ENCODE measurements around the gene SLC37A2. TPM values are rescaled to one million over a fixed set of nuclear protein-coding genes. Genes with fewer than 3 reads are reported as not detected.

The SLC37A2 gene
- total RNA-seq, 1 donor from 2014 or later: 0.52 TPM

- H3K4me1 Mint-ChIP-seq (ENCODE audit: low read depth): peaks cover 22% of the 10 kb centered on the region
- no peaks in the 10 kb centered on the region for H3K9me3 Mint-ChIP-seq
- H3K4me3 Mint-ChIP-seq (ENCODE audit: low read depth): no peak overlapping the region
- H3K27ac Mint-ChIP-seq: no peak overlapping the region
- no peak for DNase-seq (ENCODE audit: low spot score)
- intact Hi-C loops (cut with micrococcal nuclease): no loop called here
- no peaks in the 10 kb centered on the region for H3K36me3 Mint-ChIP-seq (ENCODE audit: low read depth)
- no peaks in the 10 kb centered on the region for H3K27me3 Mint-ChIP-seq (ENCODE audit: low read depth)
Measured at GRCh38 chr11:125072961-125073590, 10.0 kb downstream of the SLC37A2 start.

- Mint-ChIP-seq H3K9me3 (no peaks in the 10 kb centered on the region), H3K27me3 (ENCODE audit: low read depth) (no peaks in the 10 kb centered on the region), H3K36me3 (ENCODE audit: low read depth) (no peaks in the 10 kb centered on the region), H3K4me1 (ENCODE audit: low read depth) (peaks cover 22% of the 10 kb centered on the region), H3K4me3 (ENCODE audit: low read depth) (no peak overlapping the region), H3K27ac (no peak overlapping the region)
- intact Hi-C loops (cut with micrococcal nuclease): no loop called here
- DNase-seq (ENCODE audit: low spot score): no peak
Measured at GRCh38 chr11:125073616-125074483, 10.7 kb downstream of the SLC37A2 start.

GRCh38 chr11:125074511-125075241 is 11.6 kb downstream of the SLC37A2 start:
- Mint-ChIP-seq H3K27ac (no peak overlapping the region), H3K4me1 (ENCODE audit: low read depth) (peaks cover 19% of the 10 kb centered on the region), H3K9me3 (no peaks in the 10 kb centered on the region), H3K36me3 (ENCODE audit: low read depth) (no peaks in the 10 kb centered on the region), H3K4me3 (ENCODE audit: low read depth) (no peak overlapping the region), H3K27me3 (ENCODE audit: low read depth) (no peaks in the 10 kb centered on the region)
- intact Hi-C loops (cut with micrococcal nuclease): no loop called here
- no peak for DNase-seq (ENCODE audit: low spot score)

GRCh38 chr11:125075242-125075625 is 12.1 kb downstream of the SLC37A2 start:
- no peak overlapping the region for H3K4me3 Mint-ChIP-seq (ENCODE audit: low read depth)
- no peaks in the 10 kb centered on the region for H3K36me3 Mint-ChIP-seq (ENCODE audit: low read depth)
- intact Hi-C loops (cut with micrococcal nuclease): no loop called here
- peaks cover 13% of the 10 kb centered on the region for H3K4me1 Mint-ChIP-seq (ENCODE audit: low read depth)
- H3K27me3 Mint-ChIP-seq (ENCODE audit: low read depth): no peaks in the 10 kb centered on the region
- no peak for DNase-seq (ENCODE audit: low spot score)
- H3K9me3 Mint-ChIP-seq: no peaks in the 10 kb centered on the region
- H3K27ac Mint-ChIP-seq: no peak overlapping the region

- DNase-seq (ENCODE audit: low spot score): no peak
- Mint-ChIP-seq H3K4me1 (ENCODE audit: low read depth) (peaks cover 6% of the 10 kb centered on the region), H3K27ac (no peak overlapping the region), H3K9me3 (no peaks in the 10 kb centered on the region), H3K4me3 (ENCODE audit: low read depth) (no peak overlapping the region), H3K27me3 (ENCODE audit: low read depth) (no peaks in the 10 kb centered on the region), H3K36me3 (ENCODE audit: low read depth) (no peaks in the 10 kb centered on the region)
- intact Hi-C loops (cut with micrococcal nuclease): no loop called here
Measured at GRCh38 chr11:125075900-125076317, 12.8 kb downstream of the SLC37A2 start.

GRCh38 chr11:125076378-125076945 is 13.4 kb downstream of the SLC37A2 start:
- no peak for DNase-seq (ENCODE audit: low spot score)
- peaks cover under 1% of the 10 kb centered on the region for H3K4me1 Mint-ChIP-seq (ENCODE audit: low read depth)
- intact Hi-C loops (cut with micrococcal nuclease): no loop called here
- H3K9me3 Mint-ChIP-seq: no peaks in the 10 kb centered on the region
- H3K36me3 Mint-ChIP-seq (ENCODE audit: low read depth): no peaks in the 10 kb centered on the region
- no peak overlapping the region for H3K27ac Mint-ChIP-seq
- no peak overlapping the region for H3K4me3 Mint-ChIP-seq (ENCODE audit: low read depth)
- H3K27me3 Mint-ChIP-seq (ENCODE audit: low read depth): no peaks in the 10 kb centered on the region

- Mint-ChIP-seq H3K27ac (no peak overlapping the region), H3K27me3 (ENCODE audit: low read depth) (no peaks in the 10 kb centered on the region), H3K4me3 (ENCODE audit: low read depth) (no peak overlapping the region), H3K36me3 (ENCODE audit: low read depth) (no peaks in the 10 kb centered on the region), H3K9me3 (no peaks in the 10 kb centered on the region), H3K4me1 (ENCODE audit: low read depth) (no peaks in the 10 kb centered on the region)
- intact Hi-C loops (cut with micrococcal nuclease): no loop called here
- no peak for DNase-seq (ENCODE audit: low spot score)
Measured at GRCh38 chr11:125078016-125078415, 14.9 kb downstream of the SLC37A2 start.

GRCh38 chr11:125078516-125079140 is 15.5 kb downstream of the SLC37A2 start:
- DNase-seq (ENCODE audit: low spot score): no peak
- intact Hi-C loops (cut with micrococcal nuclease): no loop called here
- Mint-ChIP-seq H3K36me3 (ENCODE audit: low read depth) (no peaks in the 10 kb centered on the region), H3K27me3 (ENCODE audit: low read depth) (no peaks in the 10 kb centered on the region), H3K4me3 (ENCODE audit: low read depth) (no peak overlapping the region), H3K4me1 (ENCODE audit: low read depth) (no peaks in the 10 kb centered on the region), H3K9me3 (no peaks in the 10 kb centered on the region), H3K27ac (no peak overlapping the region)

GRCh38 chr11:125079151-125079877 is 16.2 kb downstream of the SLC37A2 start:
- Mint-ChIP-seq H3K9me3 (no peaks in the 10 kb centered on the region), H3K4me3 (ENCODE audit: low read depth) (no peak overlapping the region), H3K27ac (no peak overlapping the region), H3K36me3 (ENCODE audit: low read depth) (no peaks in the 10 kb centered on the region), H3K27me3 (ENCODE audit: low read depth) (no peaks in the 10 kb centered on the region), H3K4me1 (ENCODE audit: low read depth) (no peaks in the 10 kb centered on the region)
- no peak for DNase-seq (ENCODE audit: low spot score)
- intact Hi-C loops (cut with micrococcal nuclease): no loop called here

GRCh38 chr11:125079878-125080530 is 16.9 kb downstream of the SLC37A2 start:
- no peak for DNase-seq (ENCODE audit: low spot score)
- no peak overlapping the region for H3K4me3 Mint-ChIP-seq (ENCODE audit: low read depth)
- no peak overlapping the region for H3K27ac Mint-ChIP-seq
- H3K4me1 Mint-ChIP-seq (ENCODE audit: low read depth): no peaks in the 10 kb centered on the region
- no peaks in the 10 kb centered on the region for H3K27me3 Mint-ChIP-seq (ENCODE audit: low read depth)
- H3K9me3 Mint-ChIP-seq: no peaks in the 10 kb centered on the region
- intact Hi-C loops (cut with micrococcal nuclease): no loop called here
- no peaks in the 10 kb centered on the region for H3K36me3 Mint-ChIP-seq (ENCODE audit: low read depth)

- Mint-ChIP-seq H3K36me3 (ENCODE audit: low read depth) (no peaks in the 10 kb centered on the region), H3K4me3 (ENCODE audit: low read depth) (no peak overlapping the region), H3K4me1 (ENCODE audit: low read depth) (no peaks in the 10 kb centered on the region)
Measured at GRCh38 chr11:125080531-125080911, 17.4 kb downstream of the SLC37A2 start.

More at GRCh38 chr11:125080531-125080911, 17.4 kb downstream of the SLC37A2 start:
- DNase-seq (ENCODE audit: low spot score): no peak
- intact Hi-C loops (cut with micrococcal nuclease): no loop called here
- Mint-ChIP-seq H3K27me3 (ENCODE audit: low read depth) (no peaks in the 10 kb centered on the region), H3K27ac (no peak overlapping the region), H3K9me3 (no peaks in the 10 kb centered on the region)

Measured in activated T-helper 2 cell treated with anti-CD3 and anti-CD28 coated beads, Interferon-gamma antibody, Interleukin-2, Interleukin-4, amounts not matched to agents 10 μg/mL and 5 μg/mL and 100 μg/mL, durations not matched to agents 14 hours and 24 hours and 36 hours (primary cell).